CD14-positive monocyte (primary cell): ENCODE data around the gene LCOR. TPM values are rescaled to one million over a fixed set of nuclear protein-coding genes. Genes with fewer than 3 reads are reported as not detected.

Experiments
- DNase-seq, 3 donors: peaks; one replicate each; pipeline ENCODE4 v3.0.0-alpha.2; 2011 to 2022
- H2AFZ ChIP-seq: 2 replicates; pipeline ENCODE4 v1.6.0; 2012; ENCODE audit warnings: mild to moderate bottlenecking, low read depth, low read length, inconsistent platforms; ENCODE audit not compliant: insufficient read depth, poor library complexity, severe bottlenecking
- H3K27ac ChIP-seq, 2 donors: 1 replicate in 1 of 2; 2 replicates in 1 of 2; pipeline ENCODE4 v1.5.1; 2012 to 2013; ENCODE audit warnings: low read length in 2 of 2, control low read depth in 1 of 2, inconsistent platforms in 1 of 2, low read depth in 1 of 2, mild to moderate bottlenecking in 1 of 2
- H3K27me3 ChIP-seq, 2 donors: one replicate each; pipeline versions ENCODE4 v1.6.0 to v1.6.1; 2011 to 2013; ENCODE audit warnings: low read length in 2 of 2; ENCODE audit not compliant: control insufficient read depth in 2 of 2, insufficient read depth in 2 of 2
- H3K36me3 ChIP-seq, 2 donors: replicated peaks in 1 of 2; 1 replicate in 1 of 2; 2 replicates in 1 of 2; pipeline versions ENCODE4 v1.5.1 to v1.6.1; 2012 to 2013; ENCODE audit warnings: low read length in 2 of 2, control low read depth in 1 of 2, inconsistent platforms in 1 of 2, mild to moderate bottlenecking in 1 of 2; ENCODE audit not compliant: insufficient read depth in 2 of 2, control insufficient read depth in 1 of 2
- H3K4me1 ChIP-seq, 2 donors: 1 replicate in 1 of 2; 2 replicates in 1 of 2; pipeline versions ENCODE4 v1.5.1 to v1.6.1; 2012 to 2013; ENCODE audit warnings: low read length in 2 of 2, control low read depth in 1 of 2, inconsistent platforms in 1 of 2, mild to moderate bottlenecking in 1 of 2, moderate library complexity in 1 of 2; ENCODE audit not compliant: insufficient read depth in 2 of 2, control insufficient read depth in 1 of 2
- H3K4me2 ChIP-seq: replicated peaks from 2 replicates; pipeline ENCODE3; 2012; ENCODE audit warnings: low read length, moderate library complexity, mild to moderate bottlenecking; ENCODE audit not compliant: poor library complexity, severe bottlenecking; ENCODE audit errors: extremely low read depth
- H3K4me3 ChIP-seq, 3 experiments: fragments of 200-600 bp in 1 of 3; sonication (generic) in 1 of 3; replicated peaks in 1 of 3; 1 replicate in 2 of 3; 2 replicates in 1 of 3; pipeline ENCODE4 v1.5.1; 2011 to 2013; ENCODE audit warnings: low read length in 3 of 3, mild to moderate bottlenecking in 3 of 3, control low read depth in 2 of 3, low read depth in 2 of 3, inconsistent platforms in 1 of 3, moderate library complexity in 1 of 3
- H3K79me2 ChIP-seq: 2 replicates; pipeline ENCODE4 v1.6.0; 2012; ENCODE audit warnings: mild to moderate bottlenecking, control low read depth, inconsistent platforms, low read length, moderate library complexity; ENCODE audit not compliant: insufficient read depth
- H3K9ac ChIP-seq: 2 replicates; pipeline ENCODE4 v1.6.0; 2017; ENCODE audit warnings: low read length, mild to moderate bottlenecking; ENCODE audit not compliant: insufficient read depth, poor library complexity, severe bottlenecking
- H3K9me3 ChIP-seq, 2 donors: replicated peaks in 1 of 2; 1 replicate in 1 of 2; 2 replicates in 1 of 2; pipeline versions ENCODE4 v1.5.1 to v1.6.1; 2012 to 2013; ENCODE audit warnings: low read length in 2 of 2, control low read depth in 1 of 2; ENCODE audit not compliant: control insufficient read depth in 1 of 2, insufficient read depth in 1 of 2
- H4K20me1 ChIP-seq: 2 replicates; pipeline ENCODE4 v1.6.0; 2012; ENCODE audit warnings: mild to moderate bottlenecking, low read length, control low read depth, moderate library complexity; ENCODE audit not compliant: insufficient read depth
- H3K27ac Mint-ChIP-seq, 7 donors: one replicate each; pipeline ENCODE4 v1.8.0; 2020; ENCODE audit warnings: mild to moderate bottlenecking in 7 of 7, mixed read lengths in 7 of 7, moderate library complexity in 6 of 7, inconsistent platforms in 2 of 7
- H3K27me3 Mint-ChIP-seq, 3 donors: one replicate each; pipeline ENCODE4 v1.8.0; 2021 to 2022; ENCODE audit warnings: low read depth in 3 of 3, mild to moderate bottlenecking in 3 of 3, mixed read lengths in 3 of 3, moderate library complexity in 3 of 3, inconsistent platforms in 1 of 3
- H3K36me3 Mint-ChIP-seq, 2 donors: one replicate each; pipeline ENCODE4 v1.8.0; 2020; ENCODE audit warnings: mixed read lengths in 2 of 2, inconsistent platforms in 1 of 2, mild to moderate bottlenecking in 1 of 2
- H3K4me1 Mint-ChIP-seq: one replicate; pipeline ENCODE4 v1.8.0; 2020; ENCODE audit warnings: mild to moderate bottlenecking, mixed read lengths
- H3K4me3 Mint-ChIP-seq, 2 donors: one replicate each; pipeline ENCODE4 v1.8.0; 2020; ENCODE audit warnings: mild to moderate bottlenecking in 2 of 2, mixed read lengths in 2 of 2, moderate library complexity in 1 of 2
- H3K9me3 Mint-ChIP-seq, 7 donors: one replicate each; pipeline ENCODE4 v1.8.0; 2020 to 2022; ENCODE audit warnings: mixed read lengths in 7 of 7, mild to moderate bottlenecking in 6 of 7, moderate library complexity in 6 of 7, inconsistent platforms in 2 of 7
- whole genome bisulfite sequencing: methylation state at CpG from one replicate; pipeline ENCODE4 v1.1.5; 2013; ENCODE audit warnings: missing lambda C conversion rate; ENCODE audit not compliant: insufficient coverage; 5-methylcytosine and 5-hydroxymethylcytosine counted together
- intact Hi-C, 2 donors: fragments of 100-400 bp; cut with micrococcal nuclease; formaldehyde crosslinking; loops; one replicate each; pipeline versions ENCODE4 v1.15.0 to v1.15.1; 2023
- polyA plus RNA-seq, 3 donors: library from polyadenylated mRNA; depleted of rRNA in 1 of 3; unstranded in 2 of 3; stranded (reverse) in 1 of 3; fragments of 300-500 nt in 2 of 3; fragments of >200 nt in 1 of 3; fragmentation: Illumina TruSeq in 2 of 3; gene quantifications; 1 replicate in 2 of 3; 2 replicates in 1 of 3; pipeline ENCODE4 v1.2.3, GENCODE V29; 2012 to 2021
- TF ChIP-seq, protein P1 (sequence below): fragments of 200-600 bp; IDR thresholded peaks from one replicate; pipeline ENCODE4 v1.8.0; 2022; ENCODE audit warnings: antibody characterized with exemption, mild to moderate bottlenecking

LCOR gene
- polyA plus RNA-seq, 3 donors = 5.7 to 11.8 (median 10.0) TPM

DNA sequence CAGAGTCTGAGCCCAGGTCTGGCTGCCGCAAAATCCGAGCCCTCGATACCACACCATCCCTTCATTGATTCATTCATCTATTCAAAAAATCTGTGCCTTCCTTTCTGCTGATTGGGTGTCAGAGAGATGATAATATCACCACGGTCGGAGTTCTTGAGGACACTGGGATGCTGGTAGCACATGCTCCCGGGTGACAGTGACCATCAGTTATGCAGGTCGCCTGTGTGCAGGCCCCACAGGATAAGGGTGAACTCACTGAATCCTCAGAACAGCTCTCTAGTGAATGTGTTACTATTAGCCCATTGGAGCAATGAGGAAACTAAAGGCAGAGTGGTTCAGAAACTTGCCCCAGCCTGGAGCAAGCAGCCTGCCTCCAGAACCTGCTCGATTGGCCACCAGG is 208.6 kb downstream of the LCOR start:
- Histone ChIP-seq H3K4me2 (no peak overlapping the region), H3K9me3 (peaks cover 0 to 2% of the 10 kb centered on the region in 2 donors), H3K36me3 (no peaks in the 10 kb centered on the region), H3K4me1 (peaks cover 11 to 14% of the 10 kb centered on the region in 2 donors), H2AFZ (no peak overlapping the region), H3K79me2 (no peaks in the 10 kb centered on the region), H3K9ac (no peak overlapping the region), H3K27me3 (no peaks in the 10 kb centered on the region), H4K20me1 (no peaks in the 10 kb centered on the region), H3K27ac (no peak overlapping the region), H3K4me3 (no peak overlapping the region)
- TF ChIP-seq, protein P1, sequence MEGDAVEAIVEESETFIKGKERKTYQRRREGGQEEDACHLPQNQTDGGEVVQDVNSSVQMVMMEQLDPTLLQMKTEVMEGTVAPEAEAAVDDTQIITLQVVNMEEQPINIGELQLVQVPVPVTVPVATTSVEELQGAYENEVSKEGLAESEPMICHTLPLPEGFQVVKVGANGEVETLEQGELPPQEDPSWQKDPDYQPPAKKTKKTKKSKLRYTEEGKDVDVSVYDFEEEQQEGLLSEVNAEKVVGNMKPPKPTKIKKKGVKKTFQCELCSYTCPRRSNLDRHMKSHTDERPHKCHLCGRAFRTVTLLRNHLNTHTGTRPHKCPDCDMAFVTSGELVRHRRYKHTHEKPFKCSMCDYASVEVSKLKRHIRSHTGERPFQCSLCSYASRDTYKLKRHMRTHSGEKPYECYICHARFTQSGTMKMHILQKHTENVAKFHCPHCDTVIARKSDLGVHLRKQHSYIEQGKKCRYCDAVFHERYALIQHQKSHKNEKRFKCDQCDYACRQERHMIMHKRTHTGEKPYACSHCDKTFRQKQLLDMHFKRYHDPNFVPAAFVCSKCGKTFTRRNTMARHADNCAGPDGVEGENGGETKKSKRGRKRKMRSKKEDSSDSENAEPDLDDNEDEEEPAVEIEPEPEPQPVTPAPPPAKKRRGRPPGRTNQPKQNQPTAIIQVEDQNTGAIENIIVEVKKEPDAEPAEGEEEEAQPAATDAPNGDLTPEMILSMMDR = no peak
- H3K27me3 Mint-ChIP-seq = peaks cover 1 to 4% (median 2%) of the 10 kb centered on the region in 3 donors
- no peak for DNase-seq
- H3K4me1 Mint-ChIP-seq = peaks cover 20% of the 10 kb centered on the region
- no peak overlapping the region for H3K4me3 Mint-ChIP-seq
- H3K36me3 Mint-ChIP-seq = no peaks in the 10 kb centered on the region
- 100% methylated on average over 1 of the region's 8 CpGs for WGBS
- H3K27ac Mint-ChIP-seq = no peak overlapping the region
- H3K9me3 Mint-ChIP-seq = peaks cover 0 to 5% (median 3%) of the 10 kb centered on the region in 7 donors
- intact Hi-C loops = no loop called here

DNA sequence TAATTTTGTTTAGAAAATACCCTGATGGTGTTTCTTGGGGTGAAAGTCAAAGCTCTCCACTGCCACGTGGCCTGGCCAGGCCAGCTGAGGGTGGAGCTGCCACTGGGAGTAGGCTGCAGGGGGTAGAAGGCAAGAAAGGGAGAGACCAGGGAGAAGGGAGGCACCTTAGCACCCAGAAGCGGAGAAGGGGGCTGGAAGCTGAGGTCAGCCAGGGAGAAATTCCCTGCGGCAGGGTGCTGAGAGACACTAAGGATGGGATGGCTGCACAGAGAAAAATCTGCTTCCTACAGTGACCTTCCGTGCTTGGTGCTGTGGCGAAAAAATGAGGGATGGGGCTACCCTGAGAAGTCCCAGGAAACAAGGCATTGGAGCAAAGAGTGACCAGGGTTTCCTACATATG is 210.0 kb downstream of the LCOR start:
- intact Hi-C loops = no loop called here
- WGBS = 94% methylated on average over 5 of the region's 5 CpGs

More for the DNA sequence above, 210.0 kb downstream of the LCOR start:
- Histone ChIP-seq H2AFZ (no peak overlapping the region), H3K9ac (no peak overlapping the region), H3K27ac (no peak overlapping the region), H4K20me1 (no peaks in the 10 kb centered on the region), H3K9me3 (peaks cover 0 to 2% of the 10 kb centered on the region in 2 donors), H3K4me3 (no peak overlapping the region), H3K4me2 (no peak overlapping the region), H3K4me1 (peaks cover 11 to 13% of the 10 kb centered on the region in 2 donors), H3K79me2 (no peaks in the 10 kb centered on the region), H3K36me3 (no peaks in the 10 kb centered on the region), H3K27me3 (no peaks in the 10 kb centered on the region)
- TF ChIP-seq, protein P1 = no peak
- H3K4me1 Mint-ChIP-seq = peaks cover 15% of the 10 kb centered on the region
- peaks cover 0 to 5% (median 3%) of the 10 kb centered on the region in 7 donors for H3K9me3 Mint-ChIP-seq
- H3K4me3 Mint-ChIP-seq = no peak overlapping the region
- H3K36me3 Mint-ChIP-seq = no peaks in the 10 kb centered on the region
- DNase-seq = no peak
- H3K27ac Mint-ChIP-seq = peak overlapping the region in 1 of 7 donors; percentile 30
- H3K27me3 Mint-ChIP-seq = peaks cover 0 to 4% (median 1%) of the 10 kb centered on the region in 3 donors
